GM12873 (cell line): ENCODE results near the gene CACNA1G.

Source experiments
- CTCF ChIP-seq: IDR thresholded peaks from 2 replicates; pipeline ENCODE4 v1.5.1; 2012; ENCODE audit warnings: low read depth, mild to moderate bottlenecking, moderate library complexity, low read length, control low read depth; ENCODE audit not compliant: insufficient read depth; ENCODE audit errors: missing control alignments

The CACNA1G gene

GRCh38 chr17:50527155-50527762 lies 33.3 kb upstream of the CACNA1G start:
- TF ChIP-seq CTCF: no peak

GRCh38 chr17:50527949-50528474 lies 32.5 kb upstream of the CACNA1G start:
- no peak for TF ChIP-seq CTCF

GRCh38 chr17:50529849-50530248 lies 30.7 kb upstream of the CACNA1G start:
- no peak for TF ChIP-seq CTCF

GRCh38 chr17:50531428-50532025 lies 29.0 kb upstream of the CACNA1G start:
- TF ChIP-seq CTCF: no peak

- TF ChIP-seq CTCF: no peak
Observed at GRCh38 chr17:50532452-50533024, 28.0 kb upstream of the CACNA1G start, which contains the start of gene EPN3. EPN3 (plus strand) TSS chr17:50532735; CDS start chr17:50536557, 3,822 bp downstream.

GRCh38 chr17:50533185-50533584 lies 27.3 kb upstream of the CACNA1G start:
- no peak for TF ChIP-seq CTCF

- no peak for TF ChIP-seq CTCF
Observed at GRCh38 chr17:50533720-50534148, 26.8 kb upstream of the CACNA1G start.
